Large intestine (tissue), 3 donors: ENCODE measurements around the gene COL26A1. TPM values are rescaled to one million over a fixed set of nuclear protein-coding genes. Genes with fewer than 3 reads are reported as not detected.
"Not testable (repeated sequence)": the region's sequence is repeated elsewhere in the genome, so short reads cannot be mapped to it uniquely, and the experiment has no call there.

Experiments used
- DNase-seq, 2 donors: peaks; one replicate each; pipeline versions ENCODE4 v3.0.0 to v3.0.0-alpha.2; 2013
- H3K27ac ChIP-seq: one replicate; pipeline ENCODE4 v1.5.1; 2013; ENCODE audit warnings: low read length
- H3K27me3 ChIP-seq: 2 replicates; pipeline ENCODE4 v1.6.1; 2013; ENCODE audit warnings: low read length; ENCODE audit not compliant: control insufficient read depth, insufficient read depth
- H3K36me3 ChIP-seq: 2 replicates; pipeline ENCODE4 v1.6.1; 2013; ENCODE audit warnings: low read length; ENCODE audit not compliant: control insufficient read depth, insufficient read depth
- H3K4me1 ChIP-seq: one replicate; pipeline ENCODE4 v1.6.1; 2013; ENCODE audit warnings: low read length; ENCODE audit not compliant: control insufficient read depth, insufficient read depth
- H3K4me3 ChIP-seq: one replicate; pipeline ENCODE4 v1.5.1; 2013; ENCODE audit warnings: low read length
- H3K9me3 ChIP-seq: one replicate; pipeline ENCODE4 v1.6.1; 2013; ENCODE audit warnings: mild to moderate bottlenecking, low read depth, low read length, moderate library complexity; ENCODE audit not compliant: control insufficient read depth
- WGBS: methylation state at CpG from one replicate; pipeline ENCODE4 v1.1.5; 2013; ENCODE audit warnings: low lambda C conversion rate; ENCODE audit not compliant: insufficient coverage; 5-methylcytosine and 5-hydroxymethylcytosine counted together
- polyA plus RNA-seq: library from polyadenylated mRNA; unstranded; fragments of 120-200 nt; gene quantifications from one replicate; pipeline ENCODE4 v1.2.1, GENCODE V29; 2013

COL26A1 gene
- polyA plus RNA-seq, 1 donor, result 1.0 TPM

DNA sequence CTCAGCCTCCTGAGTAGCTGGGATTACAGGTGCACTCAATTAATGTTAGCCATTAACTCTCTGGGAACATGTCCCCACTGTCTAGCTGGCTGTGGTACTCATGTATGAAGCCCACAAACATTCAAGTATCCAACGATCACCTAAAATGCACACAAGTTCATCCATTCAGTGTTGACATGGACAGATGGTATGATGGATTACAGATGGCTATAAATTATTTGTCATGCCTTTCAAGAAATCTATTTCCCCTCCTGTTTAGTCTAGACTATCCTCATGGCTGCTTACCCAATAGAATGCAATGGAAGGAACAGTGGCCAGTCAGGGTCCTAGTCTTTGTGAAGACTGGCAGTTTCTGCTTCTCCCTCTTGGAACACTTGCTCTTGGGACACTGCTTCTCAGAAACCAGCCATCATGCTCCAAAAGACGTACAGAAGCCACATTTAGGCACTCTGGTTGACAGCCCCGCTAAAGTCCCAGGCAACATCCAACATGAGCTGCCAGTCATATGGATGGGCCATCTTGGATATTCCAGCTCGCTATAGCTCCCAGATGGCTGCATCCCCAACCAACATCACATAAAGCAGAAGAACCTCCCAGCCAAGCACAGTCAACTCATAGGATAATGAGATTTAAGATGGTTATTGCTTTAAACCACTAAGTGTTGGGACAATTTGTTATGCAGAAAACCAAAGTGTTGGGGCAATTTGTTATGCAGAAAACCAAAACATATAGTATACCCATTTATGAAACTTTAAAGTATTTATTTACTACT is 233.3 kb downstream of the COL26A1 start:
- H3K27ac ChIP-seq, result no peak overlapping the region
- no peaks in the 10 kb centered on the region for H3K9me3 ChIP-seq
- WGBS, result no CpG with 5 or more reads among the region's 4 CpGs

DNA sequence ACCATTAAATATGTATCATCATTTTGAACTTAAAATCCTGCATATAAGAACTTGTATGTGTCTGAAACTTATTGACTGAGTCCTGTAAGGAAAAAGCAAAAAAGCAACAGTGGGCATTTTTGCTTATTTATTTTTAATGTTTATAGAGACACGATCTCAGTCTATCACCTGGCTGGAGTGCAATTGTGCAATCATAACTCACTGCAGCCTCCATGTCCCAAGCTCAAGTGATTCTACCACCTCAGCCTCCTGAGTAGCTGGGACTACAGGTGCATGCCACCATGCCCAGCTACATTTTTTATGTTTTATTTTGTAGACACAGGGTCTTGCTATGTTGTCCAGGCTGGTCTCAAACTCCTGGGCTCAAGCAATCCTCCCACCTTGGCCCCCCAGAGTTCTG is 234.2 kb downstream of the COL26A1 start:
- Histone ChIP-seq H3K27me3 (no peaks in the 10 kb centered on the region), H3K36me3 (no peaks in the 10 kb centered on the region), H3K9me3 (no peaks in the 10 kb centered on the region), H3K4me1 (peaks cover 16% of the 10 kb centered on the region), H3K4me3 (no peak overlapping the region), H3K27ac (no peak overlapping the region)
- WGBS, result no CpG with 5 or more reads among the region's 1 CpG
- DNase-seq, result no peak

More for the DNA sequence above, 233.3 kb downstream of the COL26A1 start:
- Histone ChIP-seq H3K27me3 (no peaks in the 10 kb centered on the region), H3K36me3 (no peaks in the 10 kb centered on the region), H3K4me3 (no peak overlapping the region), H3K4me1 (peaks cover 14% of the 10 kb centered on the region)
- DNase-seq, result no peak

DNA sequence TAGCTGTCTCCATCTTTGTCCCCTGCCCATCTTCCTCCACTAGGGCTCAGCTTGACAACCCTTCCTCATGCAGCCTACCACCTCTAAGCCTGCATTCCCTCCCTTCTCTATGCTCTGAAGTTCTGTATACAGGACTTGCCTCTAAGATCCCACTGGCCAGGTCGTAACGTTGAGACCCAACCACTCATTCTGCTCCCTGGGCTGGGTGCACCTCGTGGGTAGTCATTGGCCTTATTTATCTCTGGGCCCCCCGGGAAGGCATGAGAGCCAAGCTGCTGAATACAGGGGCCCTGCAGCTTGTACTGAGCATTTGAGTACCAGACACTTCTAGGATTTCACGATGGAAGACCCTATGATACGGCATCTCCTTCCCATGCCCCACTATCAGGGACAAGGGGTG is 235.3 kb downstream of the COL26A1 start:
- WGBS, result no CpG with 5 or more reads among the region's 6 CpGs
- Histone ChIP-seq H3K4me1 (peaks cover 20% of the 10 kb centered on the region), H3K27me3 (no peaks in the 10 kb centered on the region), H3K9me3 (no peaks in the 10 kb centered on the region), H3K4me3 (no peak overlapping the region), H3K36me3 (no peaks in the 10 kb centered on the region), H3K27ac (peak overlapping the region; percentile 35)
- peak in 1 of 2 donors; percentile 26 for DNase-seq

DNA sequence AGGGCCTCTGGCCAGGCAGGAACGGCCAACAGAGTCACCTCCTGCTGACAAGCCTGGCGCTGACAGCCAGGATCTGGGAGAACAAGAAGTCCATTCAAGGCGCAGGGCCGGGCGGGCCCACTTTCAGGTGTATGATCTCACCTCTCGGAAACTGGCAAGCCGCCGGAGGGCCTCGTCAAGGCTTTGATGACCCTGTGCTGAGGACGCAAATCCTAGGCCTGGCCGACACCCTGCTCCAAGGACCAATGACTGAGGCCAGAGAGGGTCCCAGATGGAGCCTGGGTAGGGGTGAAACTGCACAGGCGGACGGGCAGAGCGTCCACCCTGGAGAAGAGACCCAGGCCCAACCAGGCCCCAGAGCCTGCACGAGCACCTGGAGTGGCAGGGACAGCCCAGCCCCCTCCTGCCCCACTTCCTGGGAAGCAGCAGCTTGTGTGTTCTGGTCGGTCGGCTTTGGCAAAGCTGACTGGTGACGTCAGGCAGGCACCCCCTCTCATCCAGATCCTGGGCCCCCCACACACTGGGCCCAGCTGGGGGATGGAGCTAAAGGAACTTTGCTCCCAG is 235.8 kb downstream of the COL26A1 start:
- H3K4me3 ChIP-seq, result no peak overlapping the region
- no peaks in the 10 kb centered on the region for H3K36me3 ChIP-seq
- no CpG with 5 or more reads among the region's 18 CpGs for WGBS
- H3K4me1 ChIP-seq, result peaks cover 20% of the 10 kb centered on the region
- H3K27me3 ChIP-seq, result no peaks in the 10 kb centered on the region
- DNase-seq, result peak; percentile 49 to 80
- H3K27ac ChIP-seq, result peak overlapping the region; percentile 35
- H3K9me3 ChIP-seq, result no peaks in the 10 kb centered on the region

DNA sequence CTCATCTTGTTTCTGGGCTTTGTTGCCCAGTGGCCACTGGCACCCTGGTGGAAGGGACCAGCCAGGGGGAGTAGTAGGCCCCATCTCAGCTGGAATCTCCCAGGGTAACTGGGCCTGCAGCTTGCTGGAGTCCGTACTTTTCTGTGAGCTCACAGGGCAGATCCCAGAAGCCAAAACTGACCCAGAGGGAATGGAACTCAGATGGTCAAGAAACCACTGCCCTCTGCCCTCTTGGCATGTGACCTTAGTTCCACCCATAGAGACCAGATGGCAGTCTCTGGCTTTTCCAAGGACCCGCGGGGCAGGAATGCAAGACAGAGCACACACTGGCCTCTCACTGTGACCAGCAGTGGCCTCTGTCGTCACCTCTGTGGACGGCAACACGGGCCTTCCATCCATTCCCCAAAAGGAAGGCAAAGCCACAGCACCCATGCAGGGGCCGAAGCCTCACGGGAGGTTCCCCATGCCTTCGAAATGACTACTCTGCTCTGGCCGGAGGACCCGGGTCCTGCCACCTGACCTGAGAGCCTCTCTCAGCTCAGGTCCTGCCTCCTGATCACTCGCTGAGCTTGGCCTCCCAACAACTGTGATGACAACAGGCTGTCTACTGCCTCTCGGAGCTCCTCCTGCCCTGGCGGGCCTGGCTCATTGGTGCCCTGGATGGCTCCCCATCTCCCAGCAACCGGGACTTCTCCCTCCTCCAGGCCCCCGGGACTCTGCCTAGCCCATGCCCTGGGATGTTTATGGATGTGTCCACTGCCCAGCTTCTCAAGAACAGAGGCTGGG is 236.5 kb downstream of the COL26A1 start:
- no peaks in the 10 kb centered on the region for H3K27me3 ChIP-seq
- H3K9me3 ChIP-seq, result no peaks in the 10 kb centered on the region
- no CpG with 5 or more reads among the region's 16 CpGs for WGBS
- peak overlapping the region; percentile 35 for H3K27ac ChIP-seq
- H3K4me1 ChIP-seq, result peaks cover 20% of the 10 kb centered on the region
- DNase-seq, result no peak
- H3K36me3 ChIP-seq, result no peaks in the 10 kb centered on the region
- no peak overlapping the region for H3K4me3 ChIP-seq

DNA sequence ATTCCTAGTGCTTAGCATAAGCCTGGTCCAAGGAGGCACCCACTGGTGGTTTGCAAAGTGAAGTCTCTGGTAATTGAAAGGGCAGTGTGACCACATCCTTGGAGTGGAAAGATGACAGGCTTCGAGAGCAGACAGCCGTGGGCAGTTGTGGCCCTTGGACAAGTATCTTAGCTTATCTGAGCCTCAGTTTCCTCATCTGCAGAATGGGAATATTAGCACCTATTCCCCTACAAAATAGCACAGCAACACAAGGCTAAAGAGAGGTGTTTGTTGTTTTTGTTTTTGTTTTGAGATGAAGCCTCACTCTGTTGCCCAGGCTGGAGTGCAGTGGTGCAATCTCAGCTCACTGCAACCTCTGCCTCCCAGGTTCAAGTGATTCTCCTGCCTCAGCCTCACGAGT is 237.1 kb downstream of the COL26A1 start:
- H3K36me3 ChIP-seq, result no peaks in the 10 kb centered on the region
- H3K27ac ChIP-seq, result no peak overlapping the region
- no peaks in the 10 kb centered on the region for H3K27me3 ChIP-seq
- H3K4me1 ChIP-seq, result peaks cover 20% of the 10 kb centered on the region
- H3K9me3 ChIP-seq, result no peaks in the 10 kb centered on the region
- WGBS, result no CpG with 5 or more reads among the region's 3 CpGs
- DNase-seq, result no peak
- H3K4me3 ChIP-seq, result no peak overlapping the region

DNA sequence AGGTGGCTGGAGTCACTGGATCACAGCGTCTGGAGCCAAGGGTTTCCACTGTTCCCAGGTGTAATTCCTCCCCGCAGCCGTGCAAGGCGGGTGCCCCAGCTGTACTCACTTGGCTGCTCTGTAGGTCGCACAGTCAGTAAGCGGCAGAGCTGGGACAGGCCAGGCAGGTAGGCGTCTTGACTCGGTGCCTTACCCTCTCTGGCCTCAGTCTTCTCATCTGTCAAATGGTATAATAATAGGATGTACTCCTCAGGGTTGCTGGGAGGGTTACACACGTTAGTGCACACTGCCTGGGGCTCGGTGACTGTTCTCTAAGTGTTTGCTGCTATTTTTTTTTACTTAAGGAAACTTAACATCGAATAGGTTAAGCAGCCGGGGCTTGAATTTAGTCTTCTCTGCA is 239.4 kb downstream of the COL26A1 start:
- peaks cover 20% of the 10 kb centered on the region for H3K4me1 ChIP-seq
- no peaks in the 10 kb centered on the region for H3K27me3 ChIP-seq
- WGBS, result no CpG with 5 or more reads among the region's 12 CpGs
- no peaks in the 10 kb centered on the region for H3K9me3 ChIP-seq
- no peak for DNase-seq
- H3K4me3 ChIP-seq, result no peak overlapping the region
- no peaks in the 10 kb centered on the region for H3K36me3 ChIP-seq
- no peak overlapping the region for H3K27ac ChIP-seq

DNA sequence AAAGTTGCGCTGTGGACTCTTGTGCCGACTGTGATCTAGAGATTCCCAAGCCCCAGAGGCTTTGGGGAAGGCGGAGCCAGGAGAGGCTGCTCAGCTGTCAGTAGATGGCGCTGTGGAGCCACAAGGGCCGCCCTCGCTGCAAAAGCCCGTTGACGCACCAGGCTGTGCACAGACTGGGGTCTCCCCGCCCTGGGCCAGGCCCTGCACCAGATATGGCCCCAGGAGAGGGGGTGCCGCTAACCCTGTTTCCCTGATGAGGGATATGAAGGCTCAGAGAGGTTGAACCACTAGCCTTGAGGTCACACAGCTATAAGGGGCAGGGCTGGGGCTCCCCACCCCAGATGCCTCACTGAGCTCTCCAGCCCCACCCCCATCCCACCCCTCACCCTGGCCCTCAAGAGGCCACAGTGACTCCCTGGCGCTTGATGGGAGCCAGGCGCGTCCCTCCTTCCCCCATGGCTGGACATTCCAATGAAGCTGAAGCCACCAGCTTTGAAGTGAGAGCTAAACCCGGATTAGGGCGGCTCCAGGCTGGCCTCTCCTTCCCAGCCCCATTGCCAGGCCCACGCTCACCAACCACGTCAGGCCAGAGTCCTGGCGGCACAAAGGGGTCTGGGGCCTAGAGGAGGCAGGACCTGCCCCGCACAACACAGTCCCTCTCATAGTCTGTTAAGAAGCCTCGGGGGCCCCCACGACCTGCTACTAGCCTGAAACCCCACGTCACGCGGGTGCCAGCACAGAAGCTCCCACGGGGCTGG is 240.0 kb downstream of the COL26A1 start:
- H3K36me3 ChIP-seq, result no peaks in the 10 kb centered on the region
- no CpG with 5 or more reads among the region's 25 CpGs for WGBS
- peaks cover 20% of the 10 kb centered on the region for H3K4me1 ChIP-seq
- no peak overlapping the region for H3K27ac ChIP-seq
- no peaks in the 10 kb centered on the region for H3K9me3 ChIP-seq
- no peaks in the 10 kb centered on the region for H3K27me3 ChIP-seq
- peak; percentile 66 to 74 for DNase-seq
- H3K4me3 ChIP-seq, result no peak overlapping the region

DNA sequence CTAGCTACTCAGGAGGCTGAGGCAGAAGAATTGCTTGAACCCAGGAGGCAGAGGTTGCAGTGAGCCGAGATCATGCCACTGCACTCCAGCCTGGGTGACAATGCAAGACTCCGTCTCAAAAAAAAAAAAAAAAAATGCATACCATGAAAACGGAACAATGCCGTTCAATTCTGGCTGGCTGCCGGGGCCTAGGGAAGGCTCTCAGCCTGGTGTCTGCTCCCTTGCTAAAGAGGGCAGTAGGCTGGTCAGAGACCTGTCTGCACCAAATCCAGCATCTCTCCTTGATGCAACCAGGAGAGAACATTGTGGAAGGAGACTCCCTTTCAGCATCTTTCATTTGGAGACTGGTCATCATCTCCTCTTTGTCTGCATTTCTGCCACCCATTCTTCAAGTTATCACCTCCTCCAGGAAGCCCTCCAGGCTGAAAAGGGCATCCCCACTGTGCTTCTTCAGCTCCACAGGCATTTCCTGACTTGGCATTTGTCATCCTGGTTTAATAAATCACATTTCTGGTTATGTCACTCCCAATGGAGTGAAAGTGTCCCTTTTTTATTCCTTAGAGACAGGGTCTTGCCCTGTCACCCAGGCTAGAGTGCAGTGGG is 241.8 kb downstream of the COL26A1 start:
- no CpG with 5 or more reads among the region's 5 CpGs for WGBS
- H3K36me3 ChIP-seq, result no peaks in the 10 kb centered on the region

DNA sequence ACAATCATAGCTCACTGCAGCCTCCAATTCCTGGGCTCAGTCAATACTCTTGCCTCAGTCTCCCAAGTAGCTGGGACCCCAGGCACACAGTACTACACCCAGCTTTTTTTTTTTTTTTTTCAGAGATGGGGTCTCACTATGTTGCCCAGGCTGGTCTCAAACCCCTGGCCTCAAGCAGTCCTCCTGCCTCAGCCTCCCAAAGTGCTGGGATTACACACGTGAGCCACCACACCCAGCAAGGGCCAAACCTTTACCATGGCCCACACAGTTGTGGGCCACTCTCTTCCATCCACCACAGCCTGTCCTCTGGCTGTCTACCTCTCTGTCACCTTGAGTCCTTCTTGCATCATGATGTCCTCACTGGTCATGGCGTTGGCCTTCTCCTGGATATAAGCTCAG is 242.3 kb downstream of the COL26A1 start:
- not testable (repeated sequence) for H3K36me3 ChIP-seq, DNase-seq, H3K9me3 ChIP-seq, H3K27me3 ChIP-seq, H3K4me3 ChIP-seq, H3K27ac ChIP-seq
- H3K4me1 ChIP-seq, result peaks cover 11% of the 10 kb centered on the region
- WGBS, result no CpG with 5 or more reads among the region's 2 CpGs

More for the DNA sequence above, 241.8 kb downstream of the COL26A1 start:
- H3K27me3 ChIP-seq, result no peaks in the 10 kb centered on the region
- no peak overlapping the region for H3K4me3 ChIP-seq
- H3K9me3 ChIP-seq, result no peaks in the 10 kb centered on the region
- DNase-seq, result no peak
- H3K4me1 ChIP-seq, result peaks cover 11% of the 10 kb centered on the region
- H3K27ac ChIP-seq, result no peak overlapping the region
